Right cardiac atrium (tissue), 5 donors: ENCODE measurements around the gene UCN2. TPM values are rescaled to one million over a fixed set of nuclear protein-coding genes. Genes with fewer than 3 reads are reported as not detected.

Experiments
- ATAC-seq, 2 donors: fragments of 200-7000 bp; cut with Tn5 transposase; one replicate each; pipeline versions ENCODE4 v1.8.0 to v1.9.1; 2020; ENCODE audit warnings: moderate library complexity in 2 of 2, mild to moderate bottlenecking in 1 of 2
- DNase-seq, 3 donors: peaks; one replicate each; pipeline ENCODE4 v3.0.0-alpha.2; 2020
- H3K27ac ChIP-seq: one replicate; pipeline ENCODE4 v1.5.1; 2013; ENCODE audit warnings: mild to moderate bottlenecking, low read length, control low read depth, moderate library complexity
- H3K27me3 ChIP-seq: one replicate; pipeline ENCODE4 v1.6.1; 2013; ENCODE audit not compliant: control insufficient read depth, insufficient read depth
- H3K4me1 ChIP-seq: one replicate; pipeline ENCODE4 v1.6.1; 2013; ENCODE audit warnings: low read length; ENCODE audit not compliant: control insufficient read depth, insufficient read depth
- H3K4me3 ChIP-seq: one replicate; pipeline ENCODE4 v1.5.1; 2013; ENCODE audit warnings: low read length, control low read depth
- H3K9me3 ChIP-seq: one replicate; pipeline ENCODE4 v1.6.1; 2013; ENCODE audit warnings: low read length; ENCODE audit not compliant: control insufficient read depth
- WGBS: extraction: QIAGEN DNeasy Blood & Tissue Kit; methylation state at CpG from one replicate; pipeline ENCODE4 v1.1.7; 2013; 5-methylcytosine and 5-hydroxymethylcytosine counted together
- intact Hi-C, 4 donors: fragments of 100-400 bp; cut with DNase I; formaldehyde crosslinking; loops; one replicate each; pipeline versions ENCODE4 v1.11.0 to v1.14.0; 2022 to 2023
- polyA plus RNA-seq: library from polyadenylated mRNA; stranded (reverse); fragments of 200-250 nt; gene quantifications from one replicate; pipeline ENCODE4 v1.2.3, GENCODE V29; 2013
- total RNA-seq, 4 donors: library from RNA; stranded (reverse); fragmentation: NEBNext Ultra II Directional; extraction: Animal tissue kit (Norgen Biotek cat#: 25700); gene quantifications; one replicate each; pipeline ENCODE4 v1.2.1, GENCODE V29; 2021
- donor health status: healthy with polysubstance abuse.
- donor health status: DM: no; HTN: yes; CAD: no.
- donor health status: DM: no; HTN: no; CAD: no.
- donor health status: DM: no; HTN: yes; CAD: no; lungs with severe emphysema.
- donor health status: DM: yes; HTN: yes; CAD: no.

UCN2 gene
- total and polyA plus RNA-seq, 5 donors, result 0.16 TPM; not detected in 4

DNA sequence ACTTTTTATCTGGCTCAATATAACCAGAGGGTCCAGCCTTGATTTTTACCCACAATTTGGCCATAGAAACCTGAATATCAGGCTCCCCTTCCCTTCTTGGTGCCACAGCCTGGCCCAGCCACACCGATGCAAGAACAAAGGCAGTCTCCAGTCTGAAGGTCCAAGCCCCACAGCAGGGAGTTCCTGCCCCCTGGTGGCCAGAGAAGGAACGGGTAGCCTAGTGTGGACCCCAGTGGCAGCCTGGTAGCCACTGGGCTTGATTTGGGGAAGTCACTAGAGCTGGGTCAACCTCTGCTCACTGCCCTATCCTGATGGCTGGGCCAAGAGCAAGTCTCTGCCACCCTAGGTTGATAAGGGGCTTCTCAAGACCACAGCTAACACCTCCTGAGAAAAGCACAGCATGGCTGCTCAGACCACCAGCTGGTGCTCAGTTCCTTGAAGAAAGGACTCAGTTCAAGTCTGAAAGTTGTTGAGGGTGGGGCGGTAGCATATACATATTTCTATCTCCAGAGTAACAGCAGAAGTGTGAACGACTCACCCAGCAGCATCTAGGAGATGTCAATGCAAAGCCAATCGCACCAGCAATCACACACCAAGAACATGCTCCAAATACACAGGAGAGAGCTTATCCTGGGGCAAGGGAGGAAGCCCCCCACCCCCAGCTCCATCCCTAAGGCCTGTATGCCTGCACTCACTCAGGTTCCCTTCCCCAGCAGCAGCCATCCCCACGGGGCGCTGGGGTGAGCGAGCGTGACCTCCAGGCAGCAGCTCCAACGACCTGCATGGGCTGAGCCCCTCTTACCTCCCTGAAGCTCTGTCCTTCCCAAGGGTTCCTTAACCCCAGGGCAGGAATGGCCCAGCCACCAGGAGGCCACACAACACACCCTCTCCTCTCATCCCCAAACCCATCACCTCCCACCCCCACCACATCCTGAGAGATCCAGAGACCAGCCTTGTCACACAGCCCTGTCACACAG is 14.6 kb downstream of the UCN2 start:
- ATAC-seq, result peak; percentile 91 to 92
- intact Hi-C loops, result loop anchor here (2.0 to 10.0 kb wide), 3 partner anchors 82 to 274 kb away; a partner anchor contains a TSS
- H3K9me3 ChIP-seq, result no peaks in the 10 kb centered on the region
- no peak overlapping the region for H3K27ac ChIP-seq
- 63% methylated on average over 10 of the region's 10 CpGs for WGBS
- no peaks in the 10 kb centered on the region for H3K27me3 ChIP-seq
- H3K4me1 ChIP-seq, result no peaks in the 10 kb centered on the region
- no peak overlapping the region for H3K4me3 ChIP-seq
- DNase-seq, result peak; percentile 87 to 95 (median 94)

DNA sequence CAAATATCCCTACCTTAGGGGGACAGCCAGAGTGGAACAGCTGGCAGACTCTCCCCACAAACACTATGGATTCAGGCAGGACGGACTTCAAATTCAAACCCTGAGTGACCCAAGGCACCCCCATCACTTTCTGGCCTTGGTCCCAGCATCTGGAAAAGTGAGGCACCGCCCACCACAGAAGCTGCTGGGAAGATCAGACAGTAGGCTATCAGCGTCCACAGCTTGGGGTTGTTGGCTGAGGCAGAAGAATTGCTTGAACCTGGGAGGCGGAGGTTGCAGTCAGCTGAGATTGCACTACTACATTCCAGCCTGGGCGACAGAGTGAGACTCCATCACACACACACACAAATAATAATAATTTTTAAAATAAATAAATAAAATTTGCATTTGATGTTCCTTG is 15.5 kb downstream of the UCN2 start:
- Histone ChIP-seq H3K4me3 (no peak overlapping the region), H3K4me1 (peaks cover 1% of the 10 kb centered on the region), H3K27me3 (no peaks in the 10 kb centered on the region), H3K27ac (no peak overlapping the region), H3K9me3 (no peaks in the 10 kb centered on the region)
- intact Hi-C loops, result loop anchor here (2.0 to 10.0 kb wide), 3 partner anchors 81 to 273 kb away; a partner anchor contains a TSS
- DNase-seq (peak in 2 of 3 donors; percentile 36 to 40), ATAC-seq (no peak)
- 66% methylated on average over 5 of the region's 5 CpGs for WGBS

DNA sequence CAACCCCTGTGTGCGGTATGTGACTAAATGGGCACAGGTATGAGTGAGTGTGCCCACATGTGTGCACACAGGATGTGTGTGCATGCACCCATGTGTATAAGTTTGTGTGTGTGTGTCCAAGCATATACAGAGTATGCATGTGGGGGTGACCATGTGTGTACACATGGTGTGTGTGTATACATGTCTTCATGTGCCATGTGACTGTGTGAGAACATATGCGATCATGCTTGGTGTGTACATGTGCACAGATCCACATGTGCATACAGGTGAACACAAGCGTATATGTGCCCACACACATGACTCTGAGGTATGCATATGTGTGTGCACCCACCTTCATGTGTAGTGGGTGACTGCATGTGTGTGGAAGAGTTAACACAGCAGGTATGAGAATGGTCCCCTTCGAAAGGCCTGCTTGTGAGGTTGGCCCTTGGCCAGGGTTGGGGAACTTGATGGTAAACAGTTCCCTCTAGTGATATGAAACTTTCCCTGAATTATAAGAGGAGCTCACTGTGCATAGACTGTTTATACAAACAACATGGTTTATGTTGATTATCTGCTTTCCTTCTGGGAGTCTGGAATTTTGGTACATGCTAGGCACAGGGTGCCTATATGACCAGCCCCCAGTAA is 17.3 kb downstream of the UCN2 start:
- Histone ChIP-seq H3K4me1 (peaks cover 4% of the 10 kb centered on the region), H3K4me3 (no peak overlapping the region), H3K27me3 (no peaks in the 10 kb centered on the region), H3K9me3 (no peaks in the 10 kb centered on the region), H3K27ac (no peak overlapping the region)
- DNase-seq, result peak in 2 of 3 donors; percentile 8 to 51
- WGBS, result 77% methylated on average over 4 of the region's 4 CpGs
- intact Hi-C loops, result loop anchor here in 3 of 4 donors (2.0 to 10.0 kb wide), 3 partner anchors 79 to 272 kb away; a partner anchor contains a TSS
- ATAC-seq, result no peak

DNA sequence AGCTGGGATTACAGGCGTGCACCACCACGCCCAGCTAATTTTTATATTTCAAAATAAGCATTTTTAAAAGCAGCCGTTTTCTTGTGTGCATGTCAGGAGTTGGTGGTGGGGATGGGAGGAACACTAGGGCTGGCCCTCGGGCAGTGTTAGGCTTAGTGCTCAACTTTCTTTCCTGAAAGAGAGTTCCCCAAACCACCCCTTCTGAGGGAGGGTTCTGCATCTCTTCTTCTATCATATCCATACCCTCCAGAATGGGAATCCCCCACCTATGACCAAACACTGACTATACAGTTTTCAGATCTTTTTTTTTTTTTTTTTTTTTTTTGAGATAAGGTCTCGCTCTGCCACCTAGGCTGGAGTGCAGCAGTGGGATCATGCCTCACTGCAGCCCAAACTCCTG is 19.4 kb downstream of the UCN2 start:
- H3K27me3 ChIP-seq, result no peaks in the 10 kb centered on the region
- no peak overlapping the region for H3K27ac ChIP-seq
- H3K4me3 ChIP-seq, result no peak overlapping the region
- peak in 1 of 3 donors; percentile 14 for DNase-seq
- H3K4me1 ChIP-seq, result peaks cover 4% of the 10 kb centered on the region
- intact Hi-C loops, result loop anchor here in 3 of 4 donors (10.0 kb wide), 1 partner anchor 269 kb away; no protein-coding TSS in a partner anchor
- 90% methylated on average over 5 of the region's 5 CpGs for WGBS
- no peaks in the 10 kb centered on the region for H3K9me3 ChIP-seq
- ATAC-seq, result no peak

DNA sequence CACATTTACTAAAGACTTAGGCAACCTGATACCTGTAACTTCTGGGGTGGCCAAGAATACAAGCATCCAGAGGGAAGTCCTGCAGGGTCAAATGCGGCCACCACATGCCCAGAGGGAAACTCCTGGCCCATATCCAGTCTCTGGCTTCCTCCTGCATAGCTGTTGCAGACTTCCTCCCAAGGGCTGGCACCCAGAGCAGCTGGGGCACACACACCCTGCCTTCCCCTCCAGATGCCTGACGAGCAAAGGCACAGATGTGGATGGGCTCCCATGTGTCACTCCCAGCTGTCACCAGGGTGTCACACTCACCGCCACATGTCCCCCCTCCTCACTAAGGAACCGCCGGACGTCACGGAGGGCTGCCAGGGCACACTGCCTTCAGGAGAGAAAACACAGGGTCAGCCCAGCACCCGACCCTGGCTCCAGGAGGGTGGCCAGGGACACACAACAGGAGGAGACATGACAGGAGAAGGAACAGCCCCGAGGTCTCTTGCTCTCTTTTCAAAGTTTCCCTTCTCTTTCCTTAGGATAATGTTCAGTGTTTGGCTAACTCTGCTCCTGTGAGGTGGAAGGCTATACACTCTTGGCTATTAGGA is 20.2 kb downstream of the UCN2 start:
- no peak overlapping the region for H3K4me3 ChIP-seq
- no peaks in the 10 kb centered on the region for H3K27me3 ChIP-seq
- H3K27ac ChIP-seq, result no peak overlapping the region
- ATAC-seq, result peak; percentile 53 to 72
- no peaks in the 10 kb centered on the region for H3K9me3 ChIP-seq
- intact Hi-C loops, result loop anchor here in 3 of 4 donors (10.0 kb wide), 1 partner anchor 269 kb away; no protein-coding TSS in a partner anchor
- 40% methylated on average over 9 of the region's 9 CpGs for WGBS
- peaks cover 4% of the 10 kb centered on the region for H3K4me1 ChIP-seq
- DNase-seq, result peak in 2 of 3 donors; percentile 67 to 71

DNA sequence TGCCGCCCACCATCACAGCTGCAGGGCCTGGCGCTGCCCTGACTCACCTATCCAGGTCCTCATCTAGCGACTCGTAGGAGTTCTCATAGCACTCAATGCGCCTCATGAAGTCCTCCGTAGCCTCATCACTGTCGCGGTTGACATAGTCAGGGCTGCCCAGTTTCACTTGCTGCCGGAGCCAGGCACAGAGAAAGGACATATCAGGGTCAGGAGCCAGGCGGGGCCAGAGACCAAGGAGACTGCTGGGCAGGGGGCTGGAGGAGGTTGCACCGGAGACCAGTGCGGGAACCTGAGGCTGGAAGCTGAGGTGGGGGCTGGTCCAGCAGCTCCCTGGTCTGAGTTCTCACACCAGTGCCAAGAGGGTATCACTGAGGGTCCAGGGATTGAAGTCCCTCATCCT is 25.1 kb downstream of the UCN2 start:
- intact Hi-C loops, result no loop called here
- WGBS, result 90% methylated on average over 12 of the region's 12 CpGs
- Histone ChIP-seq H3K9me3 (no peaks in the 10 kb centered on the region), H3K27ac (no peak overlapping the region), H3K27me3 (no peaks in the 10 kb centered on the region), H3K4me3 (no peak overlapping the region), H3K4me1 (peaks cover 4% of the 10 kb centered on the region)
- DNase-seq, result peak in 1 of 3 donors; percentile 40
- ATAC-seq, result no peak

DNA sequence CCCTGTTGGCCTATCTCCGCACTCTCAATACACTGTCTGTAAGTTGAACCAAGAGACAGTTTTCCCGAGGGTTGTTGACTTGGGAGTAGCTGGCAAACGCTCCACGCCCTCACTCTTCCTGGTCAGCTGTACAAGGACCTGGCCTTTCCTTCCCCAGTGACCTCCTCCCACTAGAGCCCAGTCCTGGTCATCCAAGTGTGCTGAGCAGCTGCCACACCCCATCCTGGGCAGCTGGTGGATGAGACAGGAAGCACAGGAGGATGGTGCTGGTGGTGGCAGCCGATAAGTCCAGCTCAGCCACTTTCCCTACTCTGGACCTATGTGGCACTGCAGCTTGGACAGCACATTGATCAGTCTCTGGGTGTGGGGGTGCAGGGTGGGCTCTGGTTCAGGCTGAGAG is 26.8 kb downstream of the UCN2 start:
- Histone ChIP-seq H3K27ac (no peak overlapping the region), H3K4me1 (no peaks in the 10 kb centered on the region), H3K4me3 (no peak overlapping the region), H3K9me3 (no peaks in the 10 kb centered on the region), H3K27me3 (no peaks in the 10 kb centered on the region)
- intact Hi-C loops, result no loop called here
- DNase-seq (peak in 1 of 3 donors; percentile 12), ATAC-seq (peak; percentile 40 to 52)
- 76% methylated on average over 5 of the region's 5 CpGs for WGBS

DNA sequence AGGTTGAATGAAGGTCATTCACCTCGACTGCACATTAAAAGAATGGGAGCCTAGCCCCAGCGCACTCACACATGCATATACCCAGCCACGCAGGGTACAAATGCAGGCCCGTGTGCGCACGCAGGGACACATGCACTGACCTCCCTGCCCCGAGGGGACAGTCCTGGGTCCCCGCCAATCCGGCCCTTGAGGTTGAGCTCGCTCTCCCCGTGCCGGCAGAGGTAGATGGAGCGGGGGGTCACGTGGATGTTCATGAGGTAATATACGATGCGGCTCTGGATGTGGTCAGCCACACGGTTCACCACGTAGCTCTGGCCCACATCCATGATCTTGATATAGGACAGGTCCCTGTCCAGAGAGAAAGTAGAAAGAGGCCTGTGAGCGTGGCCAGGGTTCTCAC is 27.5 kb downstream of the UCN2 start:
- Histone ChIP-seq H3K27ac (no peak overlapping the region), H3K4me3 (no peak overlapping the region), H3K27me3 (no peaks in the 10 kb centered on the region), H3K9me3 (no peaks in the 10 kb centered on the region), H3K4me1 (no peaks in the 10 kb centered on the region)
- intact Hi-C loops, result no loop called here
- 93% methylated on average over 19 of the region's 19 CpGs for WGBS
- no peak for ATAC-seq
- DNase-seq, result peak in 1 of 3 donors; percentile 53

DNA sequence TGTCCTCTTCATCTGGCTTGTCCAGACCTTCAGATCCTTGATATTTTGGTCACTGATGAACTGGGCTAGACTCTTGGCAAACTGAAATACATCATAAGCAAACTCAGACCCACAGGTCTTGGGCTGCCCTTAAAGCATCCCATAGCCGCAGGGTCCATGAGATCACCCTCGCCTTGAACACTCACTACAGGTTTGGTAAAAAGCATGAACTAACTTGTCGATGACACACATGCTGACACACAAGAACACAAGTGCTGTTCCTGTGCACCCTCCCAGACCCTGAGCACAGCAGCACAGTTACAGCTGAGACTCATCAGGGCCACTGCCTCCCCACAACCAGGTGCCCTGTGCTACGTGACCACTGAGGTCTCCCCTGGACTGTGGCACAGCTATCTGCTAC is 28.0 kb downstream of the UCN2 start:
- Histone ChIP-seq H3K27me3 (no peaks in the 10 kb centered on the region), H3K9me3 (no peaks in the 10 kb centered on the region), H3K27ac (no peak overlapping the region), H3K4me1 (no peaks in the 10 kb centered on the region), H3K4me3 (no peak overlapping the region)
- intact Hi-C loops, result no loop called here
- DNase-seq (no peak), ATAC-seq (peak in 1 of 2 donors; percentile 27)
- 93% methylated on average over 4 of the region's 4 CpGs for WGBS

DNA sequence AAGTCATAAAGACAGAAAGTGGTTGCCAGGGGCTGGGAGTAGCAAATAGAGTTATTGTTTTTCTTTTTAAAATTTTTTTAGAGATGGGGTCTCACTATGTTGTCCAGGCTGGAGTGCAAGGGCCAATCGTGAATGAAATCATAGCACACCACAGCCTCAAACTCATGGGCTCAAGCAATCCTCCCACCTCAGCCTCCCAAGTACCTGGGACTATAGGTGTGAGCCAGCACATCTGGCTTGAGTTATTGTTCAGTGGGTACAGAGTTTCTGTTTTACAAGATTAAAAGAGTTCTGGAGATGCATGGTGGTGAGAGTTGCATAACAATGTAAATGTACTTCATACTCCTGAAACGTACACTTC is 30.6 kb downstream of the UCN2 start:
- Histone ChIP-seq H3K27ac (no peak overlapping the region), H3K4me1 (no peaks in the 10 kb centered on the region), H3K9me3 (no peaks in the 10 kb centered on the region), H3K4me3 (no peak overlapping the region), H3K27me3 (no peaks in the 10 kb centered on the region)
- intact Hi-C loops, result no loop called here
- ATAC-seq (no peak), DNase-seq (no peak)
- 89% methylated on average over 2 of the region's 2 CpGs for WGBS
